Skeletal muscle tissue (tissue), 4 donors: ENCODE measurements around the gene PTPN13. TPM values are rescaled to one million over a fixed set of nuclear protein-coding genes. Genes with fewer than 3 reads are reported as not detected.

Experiments
- H3K27ac ChIP-seq: one replicate; pipeline ENCODE4 v1.7.0; 2013; ENCODE audit warnings: mild to moderate bottlenecking, low read depth, low read length, inconsistent platforms
- H3K27me3 ChIP-seq, 3 donors: one replicate each; pipeline ENCODE4 v1.7.0; 2013; ENCODE audit warnings: low read length in 3 of 3; ENCODE audit not compliant: control insufficient read depth in 3 of 3, insufficient read depth in 3 of 3
- H3K36me3 ChIP-seq, 3 donors: one replicate each; pipeline ENCODE4 v1.7.0; 2013; ENCODE audit warnings: low read length in 3 of 3; ENCODE audit not compliant: control insufficient read depth in 3 of 3, insufficient read depth in 3 of 3
- H3K4me1 ChIP-seq, 3 donors: one replicate each; pipeline ENCODE4 v1.7.0; 2013; ENCODE audit warnings: low read length in 3 of 3, mild to moderate bottlenecking in 3 of 3; ENCODE audit not compliant: control insufficient read depth in 3 of 3, insufficient read depth in 3 of 3
- H3K4me3 ChIP-seq, 3 donors: one replicate each; pipeline ENCODE4 v1.7.0; 2013; ENCODE audit warnings: low read length in 3 of 3
- H3K9ac ChIP-seq, 3 donors: one replicate each; pipeline ENCODE4 v1.7.0; 2013; ENCODE audit warnings: low read length in 3 of 3, mild to moderate bottlenecking in 3 of 3, moderate library complexity in 2 of 3, low read depth in 1 of 3
- H3K9me3 ChIP-seq, 3 donors: one replicate each; pipeline ENCODE4 v1.7.0; 2013; ENCODE audit warnings: low read length in 3 of 3; ENCODE audit not compliant: control insufficient read depth in 3 of 3
- total RNA-seq: library from RNA; depleted of rRNA; stranded (reverse); fragments of >200 nt; gene quantifications from one replicate; pipeline ENCODE4 v1.2.3, GENCODE V29; 2014
- donor health status: Osteomylitis.

PTPN13 gene
- total RNA-seq, 1 donor from 2014 or later: 21.9 TPM

DNA sequence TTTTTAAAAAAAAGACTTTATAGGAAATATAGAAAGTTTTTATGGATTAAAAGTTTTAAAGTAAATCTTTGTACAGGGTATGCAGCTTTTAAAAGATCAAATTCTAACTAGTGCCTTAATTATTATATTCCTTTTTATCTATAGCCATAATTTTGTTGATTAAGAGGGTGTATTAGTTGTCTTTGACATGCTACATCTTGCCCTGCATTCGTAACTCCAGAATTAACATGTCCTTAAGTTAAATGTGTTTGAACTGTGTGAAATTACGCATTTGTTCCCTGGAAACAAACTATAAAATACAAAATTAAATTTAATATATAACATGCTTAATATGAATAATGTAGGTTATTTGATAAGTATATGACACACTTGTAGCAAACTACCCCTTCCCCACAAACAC lies 66.3 kb downstream of the PTPN13 start:
- Histone ChIP-seq H3K27ac (no peak overlapping the region), H3K4me3 (no peak overlapping the region), H3K9me3 (no peaks in the 10 kb centered on the region), H3K9ac (no peak overlapping the region), H3K36me3 (no peaks in the 10 kb centered on the region), H3K27me3 (no peaks in the 10 kb centered on the region), H3K4me1 (no peaks in the 10 kb centered on the region)

DNA sequence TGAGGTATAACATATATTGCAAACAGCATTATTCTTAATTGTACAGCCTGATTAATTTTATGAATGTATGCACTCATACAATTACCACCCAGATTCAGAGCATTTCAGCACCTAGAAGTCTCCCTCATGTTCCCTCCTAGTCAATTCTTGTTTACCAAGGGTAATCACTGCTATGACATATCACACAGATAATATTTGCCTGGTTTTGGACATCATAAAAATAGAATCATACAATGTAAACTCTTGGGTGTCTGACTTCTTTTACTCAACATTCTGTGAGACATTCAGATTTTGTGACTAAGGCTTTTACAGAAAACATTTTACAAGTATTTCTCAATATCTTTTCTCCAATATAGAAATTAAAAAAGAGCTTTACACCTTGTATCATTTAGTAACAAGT lies 66.9 kb downstream of the PTPN13 start:
- no peaks in the 10 kb centered on the region for H3K27me3 ChIP-seq
- H3K9ac ChIP-seq: no peak overlapping the region
- H3K9me3 ChIP-seq: no peaks in the 10 kb centered on the region
- H3K27ac ChIP-seq: no peak overlapping the region
- no peaks in the 10 kb centered on the region for H3K4me1 ChIP-seq
- H3K36me3 ChIP-seq: no peaks in the 10 kb centered on the region
- H3K4me3 ChIP-seq: no peak overlapping the region

DNA sequence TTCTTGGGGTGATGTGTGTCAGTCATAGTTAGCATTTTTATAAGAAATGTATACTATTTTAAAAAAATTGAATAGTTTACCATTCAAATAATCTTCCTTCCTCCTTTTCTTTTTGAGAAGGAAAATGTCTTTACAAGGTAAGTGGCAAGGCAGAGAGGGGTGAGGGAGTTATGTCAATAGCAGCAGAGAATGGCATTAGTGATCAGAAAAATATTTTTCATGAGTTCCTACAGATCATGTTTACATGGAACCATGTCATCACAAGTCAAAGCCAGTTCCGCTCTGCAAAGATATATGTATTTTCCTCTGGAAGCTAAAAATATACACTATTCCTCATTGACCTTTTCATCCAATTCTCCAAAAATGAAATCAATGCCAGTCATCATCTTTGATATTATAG lies 67.3 kb downstream of the PTPN13 start:
- Histone ChIP-seq H3K4me1 (no peaks in the 10 kb centered on the region), H3K9ac (no peak overlapping the region), H3K9me3 (no peaks in the 10 kb centered on the region), H3K27me3 (no peaks in the 10 kb centered on the region), H3K36me3 (no peaks in the 10 kb centered on the region), H3K4me3 (no peak overlapping the region), H3K27ac (no peak overlapping the region)

DNA sequence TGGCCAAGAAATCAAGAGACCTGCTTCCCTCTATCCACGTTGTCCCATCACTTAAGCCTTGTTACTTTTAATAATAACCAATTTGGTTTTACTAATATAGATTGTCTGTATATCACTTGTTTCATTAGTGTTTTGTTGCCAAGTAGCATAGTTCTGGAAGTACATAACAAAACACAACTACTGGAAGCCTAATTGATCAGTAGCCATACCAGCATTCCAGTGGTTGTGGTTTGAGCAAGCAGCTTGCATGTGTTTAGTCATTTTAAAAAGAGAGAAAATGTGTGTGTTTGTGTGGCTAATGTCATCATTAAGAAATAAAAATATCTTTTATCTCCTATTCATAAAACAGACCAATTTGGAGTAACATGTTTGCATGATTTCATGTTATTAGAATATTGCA lies 70.8 kb downstream of the PTPN13 start:
- Histone ChIP-seq H3K27me3 (no peaks in the 10 kb centered on the region), H3K27ac (no peak overlapping the region), H3K4me3 (no peak overlapping the region), H3K4me1 (no peaks in the 10 kb centered on the region), H3K9me3 (no peaks in the 10 kb centered on the region), H3K9ac (no peak overlapping the region), H3K36me3 (no peaks in the 10 kb centered on the region)

DNA sequence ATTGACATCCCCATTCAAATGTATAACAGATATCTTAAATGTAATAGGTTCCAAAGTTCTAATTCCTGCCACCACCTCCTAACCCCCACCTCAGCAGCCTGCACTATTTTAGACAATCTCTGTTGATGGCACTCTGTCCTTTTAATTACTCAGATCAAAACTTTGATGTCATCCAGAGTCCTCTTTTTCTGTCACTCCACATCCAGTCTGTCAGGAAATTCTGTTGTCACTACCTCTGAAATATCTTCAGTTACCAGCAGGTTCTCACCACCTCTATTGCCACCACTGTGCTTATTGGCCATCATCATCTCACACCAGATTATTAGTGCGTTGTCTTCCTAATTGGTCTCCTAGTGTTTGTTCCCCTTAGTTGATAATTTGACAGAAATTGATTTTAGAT lies 76.2 kb downstream of the PTPN13 start:
- Histone ChIP-seq H3K9ac (no peak overlapping the region), H3K4me1 (no peaks in the 10 kb centered on the region), H3K9me3 (no peaks in the 10 kb centered on the region)

DNA sequence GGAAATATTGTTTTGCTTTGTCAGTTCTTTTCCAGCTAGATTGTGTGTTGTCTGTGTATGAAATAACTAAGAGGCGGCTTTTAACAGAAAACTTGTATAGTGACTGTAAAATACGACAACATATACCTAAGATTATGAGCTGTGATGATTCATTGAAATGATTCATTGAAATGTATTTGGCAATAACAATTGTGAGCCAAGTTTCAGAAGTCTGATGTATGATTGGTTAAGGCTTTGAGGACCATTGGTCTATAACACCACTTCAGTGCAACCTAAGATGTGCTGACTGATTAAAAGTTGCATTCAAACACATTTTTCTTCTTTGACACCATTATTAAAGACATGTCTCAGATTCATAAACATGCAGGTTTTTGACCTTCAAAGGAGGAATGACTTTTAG lies 76.6 kb downstream of the PTPN13 start:
- H3K27me3 ChIP-seq: no peaks in the 10 kb centered on the region
- no peaks in the 10 kb centered on the region for H3K9me3 ChIP-seq
- H3K4me3 ChIP-seq: no peak overlapping the region
- H3K9ac ChIP-seq: no peak overlapping the region
- no peaks in the 10 kb centered on the region for H3K36me3 ChIP-seq
- no peaks in the 10 kb centered on the region for H3K4me1 ChIP-seq
- H3K27ac ChIP-seq: no peak overlapping the region

More for the DNA sequence above, 76.2 kb downstream of the PTPN13 start:
- H3K27me3 ChIP-seq: no peaks in the 10 kb centered on the region
- no peak overlapping the region for H3K4me3 ChIP-seq
- no peaks in the 10 kb centered on the region for H3K36me3 ChIP-seq
- H3K27ac ChIP-seq: no peak overlapping the region

DNA sequence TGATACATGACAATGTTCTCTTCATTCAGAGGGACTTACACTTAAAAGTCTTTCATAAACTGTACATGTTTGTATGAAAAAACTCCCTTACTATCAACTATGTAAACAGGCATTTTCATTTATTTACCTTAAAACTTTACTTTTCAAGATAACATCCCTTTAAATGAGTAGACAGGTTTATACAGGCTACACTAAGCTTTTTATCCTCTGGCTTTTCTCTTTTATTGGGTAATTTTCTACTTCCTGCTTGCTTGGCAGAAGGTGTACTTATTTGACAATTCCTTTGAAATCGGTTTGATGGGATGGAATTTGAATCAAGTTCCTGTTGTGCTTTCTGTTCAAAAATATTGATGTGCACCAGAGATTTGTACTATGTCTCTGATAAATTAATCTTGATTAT lies 81.4 kb downstream of the PTPN13 start:
- Histone ChIP-seq H3K9me3 (no peaks in the 10 kb centered on the region), H3K27me3 (no peaks in the 10 kb centered on the region), H3K4me3 (no peak overlapping the region), H3K9ac (no peak overlapping the region), H3K27ac (no peak overlapping the region), H3K4me1 (no peaks in the 10 kb centered on the region), H3K36me3 (no peaks in the 10 kb centered on the region)

DNA sequence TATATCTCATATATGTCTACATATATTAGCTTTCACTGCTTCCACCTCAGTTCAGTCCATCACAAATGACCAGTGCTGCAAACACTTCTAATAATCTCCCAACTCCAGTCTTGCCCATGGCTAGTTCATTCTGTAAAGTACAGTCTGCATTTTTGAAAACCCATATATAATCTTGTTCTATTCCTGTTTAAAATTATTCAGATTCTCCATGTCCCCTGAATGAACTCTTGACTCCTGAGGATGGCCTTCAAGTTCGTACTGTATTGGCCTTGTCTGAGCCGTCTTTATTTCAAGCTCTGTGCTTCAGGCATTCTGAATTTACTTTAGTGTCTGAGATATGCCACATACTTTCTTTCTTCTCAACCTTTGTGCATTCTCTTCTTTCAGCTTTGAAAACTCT lies 84.7 kb downstream of the PTPN13 start:
- no peaks in the 10 kb centered on the region for H3K27me3 ChIP-seq
- H3K9ac ChIP-seq: no peak overlapping the region
- H3K4me1 ChIP-seq: no peaks in the 10 kb centered on the region
- H3K9me3 ChIP-seq: no peaks in the 10 kb centered on the region
- H3K36me3 ChIP-seq: no peaks in the 10 kb centered on the region
- no peak overlapping the region for H3K27ac ChIP-seq
- no peak overlapping the region for H3K4me3 ChIP-seq

DNA sequence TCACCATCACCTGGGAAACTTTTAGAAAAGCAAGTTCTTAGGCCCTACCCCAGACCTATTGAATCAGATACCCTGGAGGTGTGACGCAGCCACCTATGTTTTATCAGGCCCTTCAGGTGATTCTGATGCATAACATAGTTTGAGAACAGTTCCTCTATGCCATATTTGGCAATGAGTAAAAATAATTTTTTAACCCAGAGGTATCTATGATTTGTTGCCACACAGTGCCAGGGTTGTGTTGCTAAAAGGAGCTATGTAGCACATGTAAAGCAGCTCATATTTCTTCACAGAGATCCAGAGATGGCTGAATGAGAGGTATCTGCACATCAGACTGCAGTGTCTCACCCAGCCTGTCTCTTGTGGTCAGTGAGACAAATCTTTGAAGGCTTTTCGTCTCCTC lies 85.3 kb downstream of the PTPN13 start:
- no peaks in the 10 kb centered on the region for H3K36me3 ChIP-seq
- H3K9ac ChIP-seq: no peak overlapping the region
- no peak overlapping the region for H3K4me3 ChIP-seq
- no peak overlapping the region for H3K27ac ChIP-seq
- no peaks in the 10 kb centered on the region for H3K4me1 ChIP-seq
- H3K27me3 ChIP-seq: no peaks in the 10 kb centered on the region
- H3K9me3 ChIP-seq: no peaks in the 10 kb centered on the region

DNA sequence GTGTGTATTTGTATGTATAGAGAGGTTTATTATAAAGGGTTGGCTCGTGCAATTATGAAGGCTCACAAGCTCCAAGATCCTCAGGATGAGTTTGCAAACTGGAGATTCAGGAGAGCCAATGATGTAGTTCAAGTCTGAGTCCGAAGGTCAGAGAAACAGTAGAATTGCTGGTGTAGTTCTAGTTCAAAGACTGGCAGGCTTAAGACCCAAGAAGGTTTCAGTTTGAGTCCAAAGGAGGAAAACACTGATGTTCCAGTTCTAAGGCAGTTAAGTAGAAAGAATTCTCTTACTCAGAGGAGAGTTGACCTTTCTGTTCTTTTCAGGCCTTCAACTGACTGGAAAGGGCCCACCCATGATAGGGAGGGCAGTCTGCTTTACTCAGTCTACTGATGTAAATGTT lies 89.1 kb downstream of the PTPN13 start:
- Histone ChIP-seq H3K9ac (no peak overlapping the region), H3K4me1 (no peaks in the 10 kb centered on the region), H3K4me3 (no peak overlapping the region), H3K36me3 (no peaks in the 10 kb centered on the region), H3K27me3 (no peaks in the 10 kb centered on the region), H3K27ac (no peak overlapping the region), H3K9me3 (no peaks in the 10 kb centered on the region)

DNA sequence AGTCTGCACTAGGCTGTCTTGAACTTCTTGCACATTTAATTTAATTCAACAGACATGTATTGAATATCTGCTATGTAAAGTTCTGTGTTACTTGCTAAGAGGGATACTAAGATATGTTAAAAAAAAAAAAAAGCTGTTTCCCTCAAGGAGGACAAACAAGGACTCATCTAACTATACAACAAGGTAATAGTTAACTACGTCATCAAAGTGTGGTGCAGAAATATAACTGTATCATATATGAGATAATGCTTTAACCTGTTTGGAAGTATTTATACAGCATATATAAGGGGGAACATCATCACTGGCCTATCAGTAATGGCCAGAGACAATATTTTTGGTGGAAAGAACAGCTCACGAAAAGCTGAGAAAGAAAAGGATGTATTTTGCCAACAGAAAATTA lies 89.9 kb downstream of the PTPN13 start:
- no peaks in the 10 kb centered on the region for H3K4me1 ChIP-seq
- no peak overlapping the region for H3K9ac ChIP-seq
- H3K36me3 ChIP-seq: no peaks in the 10 kb centered on the region
- H3K4me3 ChIP-seq: no peak overlapping the region
- H3K9me3 ChIP-seq: no peaks in the 10 kb centered on the region
- H3K27ac ChIP-seq: no peak overlapping the region
- H3K27me3 ChIP-seq: no peaks in the 10 kb centered on the region
